Measurements from ENCODE around the gene IFRD2. TPM values are rescaled to one million over a fixed set of nuclear protein-coding genes. Genes with fewer than 3 reads are reported as not detected.

The IFRD2 gene
- total RNA-seq, 1 donor from 2014 or later = 38.9 TPM

- no peaks in the 10 kb centered on the region for H3K9me3 Mint-ChIP-seq (ENCODE audit: low read depth)
- TF ChIP-seq CTCF (IDR thresholded peaks at IDR 0.05) = no peak
- no peak overlapping the region for H3K4me3 Mint-ChIP-seq (ENCODE audit: unreplicated experiment)
- H3K27me3 Mint-ChIP-seq (ENCODE audit: low read depth) = no peaks in the 10 kb centered on the region
- DNase-seq (ENCODE audit: low spot score) = no peak
- H3K27ac Mint-ChIP-seq (ENCODE audit: unreplicated experiment) = peak overlapping the region; percentile 60
- H3K36me3 Mint-ChIP-seq (ENCODE audit: low read depth) = peaks cover 3% of the 10 kb centered on the region
- H3K4me1 Mint-ChIP-seq (ENCODE audit: low read depth) = peaks cover 72% of the 10 kb centered on the region
Observed at GRCh38 chr3:50241713-50242380, 50.4 kb downstream of the IFRD2 start.

GRCh38 chr3:50241163-50241562 is 51.1 kb downstream of the IFRD2 start:
- TF ChIP-seq CTCF (IDR thresholded peaks at IDR 0.05) = no peak

GRCh38 chr3:50239649-50240048 is 52.6 kb downstream of the IFRD2 start:
- peaks cover 55% of the 10 kb centered on the region for H3K4me1 Mint-ChIP-seq (ENCODE audit: low read depth)
- H3K36me3 Mint-ChIP-seq (ENCODE audit: low read depth) = peaks cover 5% of the 10 kb centered on the region
- no peaks in the 10 kb centered on the region for H3K9me3 Mint-ChIP-seq (ENCODE audit: low read depth)
- H3K27me3 Mint-ChIP-seq (ENCODE audit: low read depth) = no peaks in the 10 kb centered on the region
- no peak for TF ChIP-seq CTCF (IDR thresholded peaks at IDR 0.05)
- peak overlapping the region; percentile 98 for H3K4me3 Mint-ChIP-seq (ENCODE audit: unreplicated experiment)
- peak overlapping the region; percentile 75 for H3K27ac Mint-ChIP-seq (ENCODE audit: unreplicated experiment)
- no peak for DNase-seq (ENCODE audit: low spot score)

More at GRCh38 chr3:50241163-50241562, 51.1 kb downstream of the IFRD2 start:
- Mint-ChIP-seq H3K27ac (ENCODE audit: unreplicated experiment) (peak overlapping the region; percentile 84), H3K36me3 (ENCODE audit: low read depth) (peaks cover 5% of the 10 kb centered on the region), H3K27me3 (ENCODE audit: low read depth) (no peaks in the 10 kb centered on the region), H3K9me3 (ENCODE audit: low read depth) (no peaks in the 10 kb centered on the region), H3K4me1 (ENCODE audit: low read depth) (peaks cover 65% of the 10 kb centered on the region), H3K4me3 (ENCODE audit: unreplicated experiment) (no peak overlapping the region)
- DNase-seq (ENCODE audit: low spot score) = no peak

GRCh38 chr3:50238549-50239026 is 53.6 kb downstream of the IFRD2 start:
- H3K27me3 Mint-ChIP-seq (ENCODE audit: low read depth) = no peaks in the 10 kb centered on the region
- peak; percentile 28 for TF ChIP-seq CTCF (IDR thresholded peaks at IDR 0.05)
- no peaks in the 10 kb centered on the region for H3K9me3 Mint-ChIP-seq (ENCODE audit: low read depth)
- H3K36me3 Mint-ChIP-seq (ENCODE audit: low read depth) = peaks cover 4% of the 10 kb centered on the region
- no peak for DNase-seq (ENCODE audit: low spot score)
- H3K27ac Mint-ChIP-seq (ENCODE audit: unreplicated experiment) = peak overlapping the region; percentile 95
- peaks cover 47% of the 10 kb centered on the region for H3K4me1 Mint-ChIP-seq (ENCODE audit: low read depth)
- H3K4me3 Mint-ChIP-seq (ENCODE audit: unreplicated experiment) = peak overlapping the region; percentile 98

GRCh38 chr3:50237754-50238548 is 54.3 kb downstream of the IFRD2 start:
- Mint-ChIP-seq H3K4me1 (ENCODE audit: low read depth) (peaks cover 44% of the 10 kb centered on the region), H3K9me3 (ENCODE audit: low read depth) (no peaks in the 10 kb centered on the region), H3K27ac (ENCODE audit: unreplicated experiment) (peak overlapping the region; percentile 95), H3K36me3 (ENCODE audit: low read depth) (peaks cover 4% of the 10 kb centered on the region), H3K27me3 (ENCODE audit: low read depth) (no peaks in the 10 kb centered on the region), H3K4me3 (ENCODE audit: unreplicated experiment) (peak overlapping the region; percentile 98)
- no peak for TF ChIP-seq CTCF (IDR thresholded peaks at IDR 0.05)
- DNase-seq (ENCODE audit: low spot score) = no peak

All from chondrocyte (in vitro differentiated cells).